NCI-H2171 (cell line): Measurements from ENCODE around the gene RPS27L.
"Not testable (repeated sequence)": the region's sequence is repeated elsewhere in the genome, so short reads cannot be mapped to it uniquely, and the experiment has no call there.

Experiments used
- DNase-seq: peaks from one replicate; lab custom pipeline; 2025; lab: John Stamatoyannopoulos, UW

RPS27L gene

GRCh38 chr15:63136742-63137141 lies 20.5 kb downstream of the RPS27L start:
- DNase-seq, result no peak

- DNase-seq, result no peak
These were observed 21.5 kb downstream of the RPS27L start for GRCh38 chr15:63135804-63136203.

GRCh38 chr15:63135281-63135680 lies 22.0 kb downstream of the RPS27L start:
- DNase-seq, result no peak

GRCh38 chr15:63134245-63134985 lies 22.9 kb downstream of the RPS27L start:
- no peak for DNase-seq

GRCh38 chr15:63133786-63134185 lies 23.5 kb downstream of the RPS27L start:
- DNase-seq, result no peak

- no peak for DNase-seq
These were observed 30.6 kb downstream of the RPS27L start for GRCh38 chr15:63126726-63127125.

GRCh38 chr15:63124506-63124905 lies 32.8 kb downstream of the RPS27L start:
- DNase-seq, result no peak

- peak; percentile 27 for DNase-seq
These were observed 35.0 kb downstream of the RPS27L start for GRCh38 chr15:63122002-63122875.

- peak; percentile 86 for DNase-seq
These were observed 35.8 kb downstream of the RPS27L start, which contains the start of gene LACTB for GRCh38 chr15:63121382-63122001. LACTB (plus strand) TSS chr15:63121861; CDS start chr15:63121872, 11 bp downstream.

- DNase-seq, result no peak
These were observed 38.4 kb downstream of the RPS27L start for GRCh38 chr15:63118854-63119253.

GRCh38 chr15:63114465-63114864 lies 42.8 kb downstream of the RPS27L start:
- no peak for DNase-seq

- no peak for DNase-seq
These were observed 44.4 kb downstream of the RPS27L start for GRCh38 chr15:63112871-63113270.

- DNase-seq, result no peak
These were observed 45.8 kb downstream of the RPS27L start for GRCh38 chr15:63111481-63111880.

GRCh38 chr15:63110428-63111026 lies 46.8 kb downstream of the RPS27L start:
- DNase-seq, result no peak

GRCh38 chr15:63109920-63110319 lies 47.4 kb downstream of the RPS27L start:
- DNase-seq, result no peak

GRCh38 chr15:63109498-63109897 lies 47.8 kb downstream of the RPS27L start:
- DNase-seq, result no peak

- DNase-seq, result no peak
These were observed 49.3 kb downstream of the RPS27L start for GRCh38 chr15:63107895-63108546.

GRCh38 chr15:63105354-63105753 lies 51.9 kb downstream of the RPS27L start:
- DNase-seq, result not testable (repeated sequence)

- no peak for DNase-seq
These were observed 52.5 kb downstream of the RPS27L start for GRCh38 chr15:63104727-63105126.

GRCh38 chr15:63103416-63103815 lies 53.9 kb downstream of the RPS27L start:
- no peak for DNase-seq

GRCh38 chr15:63099581-63099980 lies 57.7 kb downstream of the RPS27L start:
- DNase-seq, result not testable (repeated sequence)

- not testable (repeated sequence) for DNase-seq
These were observed 58.4 kb downstream of the RPS27L start for GRCh38 chr15:63098901-63099300.
